ENCODE measurements around the gene IFNL2.
A peak's percentile ranks its signal among the peaks of the same experiment; 100 is the strongest.

Gene IFNL2

GRCh38 chr19:39296055-39296645 is 28.0 kb downstream of the IFNL2 start, which contains the start of gene IFNL1:
IFNL1 (plus strand) TSS chr19:39296407; CDS start chr19:39296422, 15 bp downstream.
- Histone ChIP-seq H3K4me1 (ENCODE audit: control insufficient read depth, insufficient read depth, low read length, poor library complexity, severe bottlenecking) (peaks cover 4% of the 10 kb centered on the region), H3K4me3 (ENCODE audit: insufficient read depth, low read depth, low read length, poor library complexity, severe bottlenecking) (no peak within 1 kb of the TSS), H3K9me3 (ENCODE audit: control insufficient read depth, low read length) (no peaks in the 10 kb centered on the region), H3K27me3 (replicated peaks; ENCODE audit: control insufficient read depth, insufficient read depth, low read length, poor library complexity, severe bottlenecking) (no peaks in the 10 kb centered on the region), H3K27ac (ENCODE audit: insufficient read depth, low read length, poor library complexity, severe bottlenecking) (no peak within 1 kb of the TSS), H3K36me3 (ENCODE audit: control insufficient read depth, insufficient read depth, low read length) (no peaks in the 10 kb centered on the region)
- DNase-seq = no peak

DNA sequence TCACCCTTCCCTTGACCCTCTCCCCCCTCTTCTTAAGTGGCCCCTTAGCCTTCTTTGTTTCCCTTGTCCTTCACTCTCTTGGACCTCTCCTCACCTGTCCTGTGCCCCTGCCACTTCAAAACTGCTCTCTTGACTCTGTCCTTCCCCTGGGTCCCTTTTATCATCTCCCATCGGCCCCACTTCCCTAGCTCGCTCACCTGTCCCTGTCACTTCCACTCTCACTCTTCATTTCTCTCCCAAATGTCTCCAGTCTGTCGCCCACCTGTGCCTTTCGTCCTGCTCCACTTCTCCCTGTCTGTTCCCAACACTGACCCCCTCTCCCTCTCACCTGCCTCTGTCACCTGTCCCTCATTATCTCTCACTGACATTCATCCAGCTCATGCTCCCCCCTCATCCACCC is 28.7 kb downstream of the IFNL2 start:
- H3K27me3 ChIP-seq (replicated peaks; ENCODE audit: control insufficient read depth, insufficient read depth, low read length, poor library complexity, severe bottlenecking) = no peaks in the 10 kb centered on the region
- no peak overlapping the region for H3K27ac ChIP-seq (ENCODE audit: insufficient read depth, low read length, poor library complexity, severe bottlenecking)
- no peaks in the 10 kb centered on the region for H3K36me3 ChIP-seq (ENCODE audit: control insufficient read depth, insufficient read depth, low read length)
- no peak for DNase-seq
- H3K4me3 ChIP-seq (ENCODE audit: insufficient read depth, low read depth, low read length, poor library complexity, severe bottlenecking) = no peak overlapping the region
- peaks cover 4% of the 10 kb centered on the region for H3K4me1 ChIP-seq (ENCODE audit: control insufficient read depth, insufficient read depth, low read length, poor library complexity, severe bottlenecking)
- no peaks in the 10 kb centered on the region for H3K9me3 ChIP-seq (ENCODE audit: control insufficient read depth, low read length)

DNA sequence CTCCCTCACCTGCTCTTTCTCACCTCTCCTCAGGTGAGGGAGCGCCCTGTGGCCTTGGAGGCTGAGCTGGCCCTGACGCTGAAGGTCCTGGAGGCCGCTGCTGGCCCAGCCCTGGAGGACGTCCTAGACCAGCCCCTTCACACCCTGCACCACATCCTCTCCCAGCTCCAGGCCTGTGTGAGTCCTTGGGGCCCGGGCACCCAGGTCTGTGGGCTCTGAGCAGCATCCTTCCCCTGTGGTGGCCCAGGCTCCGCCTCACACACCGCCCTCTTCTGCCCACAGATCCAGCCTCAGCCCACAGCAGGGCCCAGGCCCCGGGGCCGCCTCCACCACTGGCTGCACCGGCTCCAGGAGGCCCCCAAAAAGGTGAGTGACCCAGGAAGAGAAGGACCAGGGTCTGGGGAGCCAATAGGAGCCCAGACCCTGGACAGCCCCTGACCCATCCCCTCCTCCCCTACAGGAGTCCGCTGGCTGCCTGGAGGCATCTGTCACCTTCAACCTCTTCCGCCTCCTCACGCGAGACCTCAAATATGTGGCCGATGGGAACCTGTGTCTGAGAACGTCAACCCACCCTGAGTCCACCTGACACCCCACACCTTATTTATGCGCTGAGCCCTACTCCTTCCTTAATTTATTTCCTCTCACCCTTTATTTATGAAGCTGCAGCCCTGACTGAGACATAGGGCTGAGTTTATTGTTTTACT is 29.9 kb downstream of the IFNL2 start:
- Histone ChIP-seq H3K4me3 (ENCODE audit: insufficient read depth, low read depth, low read length, poor library complexity, severe bottlenecking) (no peak overlapping the region), H3K4me1 (ENCODE audit: control insufficient read depth, insufficient read depth, low read length, poor library complexity, severe bottlenecking) (peaks cover 4% of the 10 kb centered on the region), H3K36me3 (ENCODE audit: control insufficient read depth, insufficient read depth, low read length) (no peaks in the 10 kb centered on the region), H3K27me3 (replicated peaks; ENCODE audit: control insufficient read depth, insufficient read depth, low read length, poor library complexity, severe bottlenecking) (no peaks in the 10 kb centered on the region), H3K27ac (ENCODE audit: insufficient read depth, low read length, poor library complexity, severe bottlenecking) (no peak overlapping the region), H3K9me3 (ENCODE audit: control insufficient read depth, low read length) (no peaks in the 10 kb centered on the region)
- DNase-seq = peak; percentile 34 to 35 (median 34)

- DNase-seq = no peak
- Histone ChIP-seq H3K27ac (ENCODE audit: insufficient read depth, low read length, poor library complexity, severe bottlenecking) (no peak overlapping the region), H3K4me1 (ENCODE audit: control insufficient read depth, insufficient read depth, low read length, poor library complexity, severe bottlenecking) (peaks cover 4% of the 10 kb centered on the region)
Observed at GRCh38 chr19:39299404-39299803, 31.2 kb downstream of the IFNL2 start.

DNA sequence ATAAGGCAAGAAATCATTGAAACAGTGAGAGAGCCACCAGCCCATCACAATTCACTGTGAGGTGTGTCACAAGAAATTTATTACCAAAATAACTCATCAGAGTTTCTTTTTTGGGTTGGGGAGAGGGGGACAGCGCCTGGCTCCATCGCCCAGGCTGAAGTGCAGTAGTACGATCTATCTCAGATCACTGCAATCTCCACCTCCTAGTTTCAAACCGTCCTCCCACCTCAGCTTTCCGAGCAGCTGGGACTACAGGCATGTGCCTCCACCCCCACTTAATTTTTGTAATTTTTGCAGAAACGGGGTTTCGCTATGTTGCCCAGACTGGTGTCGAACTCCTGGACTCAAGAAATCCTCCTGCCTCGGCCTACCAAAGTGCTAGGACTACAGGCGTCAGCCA is 31.6 kb downstream of the IFNL2 start:
- Histone ChIP-seq H3K4me1 (ENCODE audit: control insufficient read depth, insufficient read depth, low read length, poor library complexity, severe bottlenecking) (peaks cover 4% of the 10 kb centered on the region), H3K4me3 (ENCODE audit: insufficient read depth, low read depth, low read length, poor library complexity, severe bottlenecking) (no peak overlapping the region), H3K9me3 (ENCODE audit: control insufficient read depth, low read length) (no peaks in the 10 kb centered on the region), H3K36me3 (ENCODE audit: control insufficient read depth, insufficient read depth, low read length) (no peaks in the 10 kb centered on the region), H3K27ac (ENCODE audit: insufficient read depth, low read length, poor library complexity, severe bottlenecking) (no peak overlapping the region), H3K27me3 (replicated peaks; ENCODE audit: control insufficient read depth, insufficient read depth, low read length, poor library complexity, severe bottlenecking) (no peaks in the 10 kb centered on the region)
- no peak for DNase-seq

More at GRCh38 chr19:39299404-39299803, 31.2 kb downstream of the IFNL2 start:
- no peaks in the 10 kb centered on the region for H3K36me3 ChIP-seq (ENCODE audit: control insufficient read depth, insufficient read depth, low read length)
- H3K27me3 ChIP-seq (replicated peaks; ENCODE audit: control insufficient read depth, insufficient read depth, low read length, poor library complexity, severe bottlenecking) = no peaks in the 10 kb centered on the region
- H3K4me3 ChIP-seq (ENCODE audit: insufficient read depth, low read depth, low read length, poor library complexity, severe bottlenecking) = no peak overlapping the region
- H3K9me3 ChIP-seq (ENCODE audit: control insufficient read depth, low read length) = no peaks in the 10 kb centered on the region

DNA sequence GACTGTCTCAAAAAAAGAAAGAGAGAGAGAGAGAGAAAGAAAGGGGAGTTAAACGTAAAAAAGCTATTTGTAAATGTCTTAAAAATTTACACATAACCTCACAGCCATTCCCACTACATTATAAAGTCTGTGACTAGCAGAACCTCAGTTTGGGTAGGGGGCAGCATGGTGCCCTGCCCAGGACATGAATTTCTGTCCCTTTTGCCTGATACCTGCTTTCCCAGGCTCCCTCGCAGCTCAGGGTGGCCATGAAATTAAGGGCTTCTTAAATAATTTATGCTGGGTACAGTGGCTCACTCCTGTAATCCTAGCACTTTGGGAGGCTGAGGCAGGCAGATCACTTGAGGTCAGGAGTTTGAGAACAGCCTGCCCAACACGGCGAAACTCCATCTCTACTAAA is 32.8 kb downstream of the IFNL2 start:
- H3K27ac ChIP-seq (ENCODE audit: insufficient read depth, low read length, poor library complexity, severe bottlenecking) = no peak overlapping the region
- no peak for DNase-seq
- no peaks in the 10 kb centered on the region for H3K36me3 ChIP-seq (ENCODE audit: control insufficient read depth, insufficient read depth, low read length)
- no peaks in the 10 kb centered on the region for H3K27me3 ChIP-seq (replicated peaks; ENCODE audit: control insufficient read depth, insufficient read depth, low read length, poor library complexity, severe bottlenecking)
- H3K9me3 ChIP-seq (ENCODE audit: control insufficient read depth, low read length) = no peaks in the 10 kb centered on the region
- no peak overlapping the region for H3K4me3 ChIP-seq (ENCODE audit: insufficient read depth, low read depth, low read length, poor library complexity, severe bottlenecking)
- peaks cover 4% of the 10 kb centered on the region for H3K4me1 ChIP-seq (ENCODE audit: control insufficient read depth, insufficient read depth, low read length, poor library complexity, severe bottlenecking)

GRCh38 chr19:39301562-39301961 is 33.4 kb downstream of the IFNL2 start:
- Histone ChIP-seq H3K4me3 (ENCODE audit: insufficient read depth, low read depth, low read length, poor library complexity, severe bottlenecking) (no peak overlapping the region), H3K4me1 (ENCODE audit: control insufficient read depth, insufficient read depth, low read length, poor library complexity, severe bottlenecking) (peaks cover 4% of the 10 kb centered on the region), H3K9me3 (ENCODE audit: control insufficient read depth, low read length) (no peaks in the 10 kb centered on the region), H3K27ac (ENCODE audit: insufficient read depth, low read length, poor library complexity, severe bottlenecking) (no peak overlapping the region), H3K27me3 (replicated peaks; ENCODE audit: control insufficient read depth, insufficient read depth, low read length, poor library complexity, severe bottlenecking) (no peaks in the 10 kb centered on the region), H3K36me3 (ENCODE audit: control insufficient read depth, insufficient read depth, low read length) (no peaks in the 10 kb centered on the region)
- no peak for DNase-seq

DNA sequence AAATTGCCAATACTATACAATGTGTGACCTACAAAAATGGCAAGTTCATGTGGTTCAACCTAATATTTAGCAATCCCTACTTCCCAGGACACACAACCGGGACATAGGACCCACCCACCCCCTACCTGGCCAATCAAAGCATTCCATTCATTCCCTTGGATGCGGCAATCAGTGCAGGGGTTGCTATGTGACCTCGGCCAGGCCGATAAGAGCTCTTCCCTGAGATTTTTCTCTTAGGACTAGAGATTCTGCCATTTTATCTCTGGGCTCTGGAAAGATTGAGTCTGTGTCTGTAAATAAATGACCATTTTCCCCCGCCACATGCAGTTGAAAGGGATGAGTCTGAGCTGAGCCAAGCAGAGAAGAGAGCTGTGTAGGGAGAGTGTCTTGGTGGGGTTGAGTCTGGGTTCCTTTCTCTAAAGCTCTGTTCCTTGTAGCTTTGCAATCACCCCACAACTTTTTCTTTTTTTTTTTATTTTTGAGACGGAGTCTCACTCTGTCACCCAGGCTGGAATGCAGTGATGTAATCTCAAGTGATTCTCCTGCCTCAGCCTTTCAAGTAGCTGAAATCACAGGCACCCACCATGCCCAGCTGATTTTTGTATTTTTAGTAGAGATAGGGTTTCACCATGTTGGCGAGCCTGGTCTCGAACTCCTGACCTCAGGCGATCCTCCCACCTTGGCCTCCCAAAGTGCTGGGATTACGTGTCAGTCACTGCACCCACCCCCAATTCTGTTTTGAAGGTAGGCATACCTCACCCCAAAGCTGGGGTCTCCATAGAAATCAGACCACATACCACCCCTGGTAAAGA is 35.4 kb downstream of the IFNL2 start:
- DNase-seq = no peak

DNA sequence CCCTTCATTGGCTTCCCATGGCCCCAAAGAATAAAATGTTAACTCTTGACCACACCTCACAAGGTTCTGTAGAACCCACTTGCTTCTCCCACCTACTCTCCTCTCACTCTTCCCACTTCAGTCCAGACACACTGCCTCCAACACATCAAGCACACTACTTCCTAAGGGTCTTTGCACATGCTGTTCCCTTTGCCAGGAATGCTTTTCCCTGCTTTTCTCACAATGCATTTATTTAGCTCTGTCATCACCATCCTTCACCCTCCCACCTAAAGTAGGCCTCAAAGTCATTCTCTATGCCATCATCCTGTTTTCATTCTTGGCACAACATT is 36.0 kb downstream of the IFNL2 start:
- no peak for DNase-seq
- no peaks in the 10 kb centered on the region for H3K9me3 ChIP-seq (ENCODE audit: control insufficient read depth, low read length)
- no peaks in the 10 kb centered on the region for H3K36me3 ChIP-seq (ENCODE audit: control insufficient read depth, insufficient read depth, low read length)
- no peaks in the 10 kb centered on the region for H3K27me3 ChIP-seq (replicated peaks; ENCODE audit: control insufficient read depth, insufficient read depth, low read length, poor library complexity, severe bottlenecking)
- no peaks in the 10 kb centered on the region for H3K4me1 ChIP-seq (ENCODE audit: control insufficient read depth, insufficient read depth, low read length, poor library complexity, severe bottlenecking)
- H3K4me3 ChIP-seq (ENCODE audit: insufficient read depth, low read depth, low read length, poor library complexity, severe bottlenecking) = no peak overlapping the region
- no peak overlapping the region for H3K27ac ChIP-seq (ENCODE audit: insufficient read depth, low read length, poor library complexity, severe bottlenecking)

More for the DNA sequence above, 35.4 kb downstream of the IFNL2 start:
- Histone ChIP-seq H3K27ac (ENCODE audit: insufficient read depth, low read length, poor library complexity, severe bottlenecking) (no peak overlapping the region), H3K36me3 (ENCODE audit: control insufficient read depth, insufficient read depth, low read length) (no peaks in the 10 kb centered on the region), H3K9me3 (ENCODE audit: control insufficient read depth, low read length) (no peaks in the 10 kb centered on the region), H3K4me1 (ENCODE audit: control insufficient read depth, insufficient read depth, low read length, poor library complexity, severe bottlenecking) (no peaks in the 10 kb centered on the region), H3K4me3 (ENCODE audit: insufficient read depth, low read depth, low read length, poor library complexity, severe bottlenecking) (no peak overlapping the region), H3K27me3 (replicated peaks; ENCODE audit: control insufficient read depth, insufficient read depth, low read length, poor library complexity, severe bottlenecking) (no peaks in the 10 kb centered on the region)

Measured in effector memory CD4-positive, alpha-beta T cell (primary cell).